ENCODE measurements around the gene RHEB. TPM values are rescaled to one million over a fixed set of nuclear protein-coding genes. Genes with fewer than 3 reads are reported as not detected.

The RHEB gene
- total and polyA plus RNA-seq, 2 experiments from 2014 or later: 101 to 239 TPM

- TF ChIP-seq ZNF331 (CRISPR knock-in tag; IDR thresholded peaks at IDR 0.05; ENCODE audit: low read depth): no peak
- TF ChIP-seq REST (IDR thresholded peaks at IDR 0.05; ENCODE audit: unreplicated experiment): no peak
- no peak for TF ChIP-seq POLR2AphosphoS5 (IDR thresholded peaks at IDR 0.05; ENCODE audit: low read depth)
- no peak for TF ChIP-seq EZH2 (IDR thresholded peaks at IDR 0.05; ENCODE audit: low read depth, unreplicated experiment)
- no peak for TF ChIP-seq ETS1 (IDR thresholded peaks at IDR 0.05)
Measured at GRCh38 chr7:151444632-151445031, 75.1 kb downstream of the RHEB start (continued).

GRCh38 chr7:151442776-151443496, 76.8 kb downstream of the RHEB start:
- Mint-ChIP-seq H3K4me1 (peaks cover 18% of the 10 kb centered on the region), H3K27me3 (ENCODE audit: insufficient read depth, low read depth, poor library complexity) (peaks cover 14% of the 10 kb centered on the region)
- peaks cover 18% of the 10 kb centered on the region for H3K27me3 ChIP-seq (ENCODE audit: insufficient read depth)
- TF ChIP-seq ZNF462 (CRISPR knock-in tag; IDR thresholded peaks at IDR 0.05) (no peak), STAT1 (IDR thresholded peaks at IDR 0.05; ENCODE audit: unreplicated experiment) (no peak), ETS1 (IDR thresholded peaks at IDR 0.05) (no peak), CTCF (conservative IDR thresholded peaks at IDR 0.05; ENCODE audit: low read depth in 2 of 2) (no peak), JUNB (IDR thresholded peaks at IDR 0.05; ENCODE audit: unreplicated experiment) (no peak), ZNF331 (CRISPR knock-in tag; IDR thresholded peaks at IDR 0.05; ENCODE audit: low read depth) (no peak), CREB1 (CRISPR knock-in tag; IDR thresholded peaks at IDR 0.05; ENCODE audit: low read depth) (no peak)

More at GRCh38 chr7:151442776-151443496, 76.8 kb downstream of the RHEB start:
- H3K79me2 ChIP-seq (replicated peaks; ENCODE audit: insufficient read depth): no peaks in the 10 kb centered on the region
- H3K4me1 ChIP-seq (ENCODE audit: insufficient read depth): peaks cover 25% of the 10 kb centered on the region
- Mint-ChIP-seq H3K4me3 (no peak overlapping the region), H3K9me3 (no peaks in the 10 kb centered on the region), H3K36me3 (ENCODE audit: low read depth) (no peaks in the 10 kb centered on the region; the same call in 2 of the 3 replicates), H3K27ac (no peak overlapping the region)
- DNase-seq (ENCODE audit: low spot score) (no peak), ATAC-seq (no peak)
- H2AFZ ChIP-seq: no peak overlapping the region
- no peak overlapping the region for H3K27ac ChIP-seq (ENCODE audit: low read depth)
- no peaks in the 10 kb centered on the region for H4K20me1 ChIP-seq (replicated peaks; ENCODE audit: insufficient read depth)
- H3K4me2 ChIP-seq: no peak overlapping the region
- H3F3A ChIP-seq (replicated peaks; ENCODE audit: low read depth): peaks cover 8% of the 10 kb centered on the region
- no peak overlapping the region for H3K4me3 ChIP-seq
- H3K9me2 ChIP-seq (ENCODE audit: insufficient read depth): no peaks in the 10 kb centered on the region
- no peaks in the 10 kb centered on the region for H3K36me3 ChIP-seq (ENCODE audit: insufficient read depth)

Data from GM23338 (cell line).